H1 (cell line): ENCODE measurements around the gene SCD. TPM values are rescaled to one million over a fixed set of nuclear protein-coding genes. Genes with fewer than 3 reads are reported as not detected.

Experiments used
- CTCF ChIA-PET: fragments of 300-600 bp; sonication (Branson Sonifier 250); formaldehyde crosslinking; loops from one replicate; lab custom pipeline; 2021; ENCODE audit not compliant: partially characterized antibody; lab: Charles Lee
- POLR2A ChIA-PET: fragments of 300-600 bp; sonication (Branson Sonifier 250); formaldehyde crosslinking; loops from one replicate; lab custom pipeline; 2021; ENCODE audit warnings: inconsistent platforms; ENCODE audit not compliant: partially characterized antibody; lab: Charles Lee
- DNase-seq, 2 experiments: peaks; one replicate each; pipeline versions ENCODE4 v3.0.0 to v3.0.0-alpha.2; 2010 to 2022; ENCODE audit warnings: low spot score in 2 of 2, low read depth in 1 of 2, mixed read lengths in 1 of 2
- FAIRE-seq: peaks from 2 replicates; lab custom pipeline; 2011; peaks lifted over from hg19 to GRCh38; lab: Jason Lieb, UNC
- H2AFZ ChIP-seq: 2 replicates; pipeline ENCODE4 v1.8.1; 2012; ENCODE audit warnings: low read length, inconsistent platforms
- H2AK5ac ChIP-seq: 2 replicates; pipeline ENCODE4 v1.6.1; 2013; ENCODE audit warnings: low read depth, low read length
- H2BK120ac ChIP-seq: replicated peaks from 2 replicates; pipeline ENCODE3; 2013; ENCODE audit warnings: low read depth, low read length, inconsistent platforms
- H2BK12ac ChIP-seq: 2 replicates; pipeline ENCODE4 v1.6.1; 2013; ENCODE audit warnings: low read depth, low read length
- H2BK15ac ChIP-seq: 2 replicates; pipeline ENCODE4 v1.6.1; 2013; ENCODE audit warnings: low read length
- H2BK20ac ChIP-seq: 2 replicates; pipeline ENCODE4 v1.6.1; 2013; ENCODE audit warnings: low read length
- H2BK5ac ChIP-seq: 2 replicates; pipeline ENCODE4 v1.6.1; 2013; ENCODE audit warnings: low read depth, low read length
- H3K14ac ChIP-seq: 2 replicates; pipeline ENCODE4 v1.6.1; 2013; ENCODE audit warnings: inconsistent platforms; ENCODE audit not compliant: insufficient read length
- H3K18ac ChIP-seq: 2 replicates; pipeline ENCODE4 v1.6.1; 2013; ENCODE audit warnings: low read length; ENCODE audit errors: extremely low read depth
- H3K23ac ChIP-seq: 2 replicates; pipeline ENCODE4 v1.6.1; 2013; ENCODE audit warnings: inconsistent platforms; ENCODE audit not compliant: insufficient read length
- H3K23me2 ChIP-seq: 2 replicates; pipeline ENCODE4 v1.6.1; 2013; ENCODE audit warnings: low read depth, low read length
- H3K27ac ChIP-seq: 2 replicates; pipeline ENCODE4 v1.6.1; 2011; ENCODE audit warnings: low read depth, low read length, inconsistent platforms
- H3K27me3 ChIP-seq, 4 experiments: replicated peaks in 1 of 4; 1 replicate in 1 of 4; 2 replicates in 3 of 4; pipeline versions ENCODE4 v1.6.1 to v1.8.1; 2011 to 2013; ENCODE audit warnings: low read length in 3 of 4, mild to moderate bottlenecking in 3 of 4, inconsistent platforms in 2 of 4, mixed read lengths in 2 of 4, moderate library complexity in 1 of 4; ENCODE audit not compliant: control insufficient read depth in 3 of 4, insufficient read depth in 3 of 4; ENCODE audit errors: extremely low read depth in 1 of 4
- H3K36me3 ChIP-seq, 4 experiments: 2 replicates each; pipeline versions ENCODE4 v1.6.1 to v1.8.1; 2011 to 2013; ENCODE audit warnings: mild to moderate bottlenecking in 4 of 4, low read length in 3 of 4, moderate library complexity in 2 of 4, control low read depth in 1 of 4, inconsistent platforms in 1 of 4; ENCODE audit not compliant: insufficient read depth in 4 of 4, control insufficient read depth in 2 of 4
- H3K4ac ChIP-seq: replicated peaks from 2 replicates; pipeline ENCODE3; 2013; ENCODE audit warnings: low read length, low read depth, mixed read lengths, inconsistent platforms; ENCODE audit not compliant: insufficient read length
- H3K4me1 ChIP-seq, 4 experiments: replicated peaks in 1 of 4; 1 replicate in 1 of 4; 2 replicates in 3 of 4; pipeline versions ENCODE4 v1.6.1 to v1.8.1; 2011 to 2013; ENCODE audit warnings: low read length in 3 of 4, inconsistent platforms in 2 of 4, mixed read lengths in 1 of 4; ENCODE audit not compliant: insufficient read depth in 4 of 4, control insufficient read depth in 3 of 4
- H3K4me2 ChIP-seq, 2 experiments: 2 replicates each; pipeline versions ENCODE4 v1.6.1 to v1.8.1; 2011 to 2013; ENCODE audit warnings: low read depth in 2 of 2, low read length in 2 of 2, control low read depth in 1 of 2, inconsistent platforms in 1 of 2, mild to moderate bottlenecking in 1 of 2; ENCODE audit not compliant: insufficient read depth in 1 of 2
- H3K4me3 ChIP-seq, 4 experiments: fragments of 200-600, 300-600 bp in 1 of 4; sonication (generic), shearing (Covaris generic), sonication (Bioruptor Twin) in 1 of 4; 2 replicates each; pipeline versions ENCODE4 v1.5.1 to v1.8.1; 2011 to 2016; ENCODE audit warnings: low read length in 4 of 4, low read depth in 3 of 4, control low read depth in 2 of 4, inconsistent platforms in 2 of 4, mild to moderate bottlenecking in 2 of 4, mixed read lengths in 1 of 4, moderate library complexity in 1 of 4; ENCODE audit not compliant: insufficient read depth in 2 of 4; ENCODE audit errors: extremely low read depth in 1 of 4
- H3K56ac ChIP-seq: replicated peaks from 2 replicates; pipeline ENCODE3; 2013; ENCODE audit warnings: low read depth, mild to moderate bottlenecking, mixed read lengths, low read length, inconsistent platforms; ENCODE audit not compliant: insufficient read length
- H3K79me1 ChIP-seq: 2 replicates; pipeline ENCODE4 v1.6.1; 2013; ENCODE audit warnings: low read depth, low read length, control low read depth
- H3K79me2 ChIP-seq, 2 experiments: 2 replicates each; pipeline versions ENCODE4 v1.6.1 to v1.8.1; 2012 to 2013; ENCODE audit warnings: low read length in 2 of 2, mild to moderate bottlenecking in 2 of 2, inconsistent platforms in 1 of 2; ENCODE audit not compliant: insufficient read depth in 2 of 2, control insufficient read depth in 1 of 2
- H3K9ac ChIP-seq, 4 experiments: replicated peaks in 1 of 4; 1 replicate in 1 of 4; 2 replicates in 3 of 4; pipeline versions ENCODE4 v1.6.1 to v1.8.1; 2011 to 2013; ENCODE audit warnings: low read depth in 3 of 4, low read length in 3 of 4, control low read depth in 2 of 4, mild to moderate bottlenecking in 2 of 4, moderate library complexity in 2 of 4, inconsistent platforms in 1 of 4; ENCODE audit errors: extremely low read depth in 1 of 4
- H3K9me3 ChIP-seq, 2 experiments: 2 replicates each; pipeline versions ENCODE4 v1.6.1 to v1.8.1; 2012 to 2013; ENCODE audit warnings: mild to moderate bottlenecking in 2 of 2, moderate library complexity in 2 of 2, control low read depth in 1 of 2, inconsistent platforms in 1 of 2, low read depth in 1 of 2, low read length in 1 of 2, mixed read lengths in 1 of 2; ENCODE audit not compliant: insufficient read depth in 2 of 2
- H4K20me1 ChIP-seq, 2 experiments: replicated peaks in 1 of 2; 2 replicates each; pipeline versions ENCODE3 to v1.8.1; 2011 to 2013; ENCODE audit warnings: inconsistent platforms in 2 of 2, low read length in 2 of 2, mild to moderate bottlenecking in 1 of 2; ENCODE audit not compliant: insufficient read depth in 2 of 2, control insufficient read depth in 1 of 2
- H4K5ac ChIP-seq: 2 replicates; pipeline ENCODE4 v1.6.1; 2013; ENCODE audit warnings: low read length, low read depth, mixed read lengths, inconsistent platforms; ENCODE audit not compliant: insufficient read length
- H4K8ac ChIP-seq: 2 replicates; pipeline ENCODE4 v1.8.0; 2013; ENCODE audit warnings: mild to moderate bottlenecking, moderate library complexity, low read length, inconsistent platforms; ENCODE audit not compliant: insufficient read depth; ENCODE audit errors: extremely low read depth
- H4K91ac ChIP-seq: replicated peaks from 2 replicates; pipeline ENCODE3; 2013; ENCODE audit warnings: low read length, mixed read lengths, inconsistent platforms; ENCODE audit not compliant: insufficient read length
- EP300 ChIP-seq, 2 experiments: IDR thresholded peaks; 1 replicate in 1 of 2; 2 replicates in 1 of 2; pipeline ENCODE4 v1.6.1; 2011 to 2012; ENCODE audit warnings: low read depth in 2 of 2, low read length in 2 of 2, mild to moderate bottlenecking in 2 of 2, borderline replicate concordance in 1 of 2, inconsistent platforms in 1 of 2, moderate library complexity in 1 of 2
- POU5F1 ChIP-seq: IDR thresholded peaks from 2 replicates; pipeline ENCODE4 v1.6.1; 2011; ENCODE audit warnings: low read depth, mild to moderate bottlenecking, low read length, moderate library complexity
- TAF1 ChIP-seq: IDR thresholded peaks from 2 replicates; pipeline ENCODE4 v1.6.1; 2011; ENCODE audit warnings: mild to moderate bottlenecking, low read depth, low read length
- WGBS, 2 experiments: shearing (Covaris generic) in 1 of 2; methylation state at CpG; one replicate each; pipeline versions ENCODE4 v1.1.6 to v1.1.7; 2013 to 2015; ENCODE audit warnings: low lambda C conversion rate in 2 of 2, mixed read lengths in 2 of 2, inconsistent platforms in 1 of 2, low coverage in 1 of 2, missing lambda C conversion rate in 1 of 2; ENCODE audit not compliant: insufficient replicate concordance in 2 of 2, insufficient coverage in 1 of 2, insufficient read length in 1 of 2; ENCODE audit errors: extremely low coverage in 1 of 2, missing lambda C conversion rate in 1 of 2; 5-methylcytosine and 5-hydroxymethylcytosine counted together
- polyA plus RNA-seq, 7 experiments: library from polyadenylated mRNA; depleted of rRNA in 3 of 7; stranded (reverse) in 5 of 7; unstranded in 2 of 7; fragments of >200 nt in 5 of 7; fragments of 200-250 nt in 2 of 7; gene quantifications; 1 replicate in 5 of 7; 2 replicates in 1 of 7; 4 replicates in 1 of 7; pipeline versions ENCODE4 v1.2.1 to v1.2.3, GENCODE V29; 2011 to 2013; ENCODE audit warnings: missing spikeins in 2 of 7, mixed read lengths in 2 of 7
- total RNA-seq: library from RNA; stranded (reverse); fragmentation: NEBNext Ultra II Directional; extraction: Animal tissue kit (Norgen Biotek cat#: 25700); gene quantifications from 2 replicates; pipeline ENCODE4 v1.2.1, GENCODE V29; 2021

Gene SCD
- total and polyA plus RNA-seq, 2 of the 8 experiments (the other 6 are each of a cell fraction or from before 2014, with no cell fraction given): 397 to 621 TPM

GRCh38 chr10:100377830-100378229 is 30.8 kb downstream of the SCD start:
- no peak overlapping the region for H2BK5ac ChIP-seq
- no peak overlapping the region for H2AK5ac ChIP-seq
- no peak overlapping the region for H3K4me3 ChIP-seq
- no peak overlapping the region for H3K27ac ChIP-seq
- H3K9me3 ChIP-seq: no peaks in the 10 kb centered on the region
- H4K91ac ChIP-seq: no peak overlapping the region
- no peak overlapping the region for H3K14ac ChIP-seq
- H2BK20ac ChIP-seq: no peak overlapping the region
- H2BK12ac ChIP-seq: no peak overlapping the region
- no peaks in the 10 kb centered on the region for H3K79me1 ChIP-seq
- CTCF ChIA-PET: interaction anchor here (0.6 to 1.0 kb wide), 6 partner anchors 11 to 138 kb away, joined by 3 to 8 read pairs (median 4); no protein-coding TSS in a partner anchor
- no peak overlapping the region for H4K5ac ChIP-seq
- H2AFZ ChIP-seq: no peak overlapping the region
- POLR2A ChIA-PET: interaction anchor here (0.8 to 1.1 kb wide), 4 partner anchors 9 to 91 kb away, joined by 3 to 4 read pairs (median 3); partner anchors contain the start of genes BLOC1S2 and SCD
- H2BK120ac ChIP-seq: no peak overlapping the region
- no peak overlapping the region for H4K8ac ChIP-seq
- H3K4me2 ChIP-seq: no peak overlapping the region
- no peak overlapping the region for H2BK15ac ChIP-seq
- peaks cover 0 to 6% of the 10 kb centered on the region in 2 experiments for H4K20me1 ChIP-seq
- H3K56ac ChIP-seq: no peak overlapping the region
- H3K23me2 ChIP-seq: peaks cover 10% of the 10 kb centered on the region
- H3K27me3 ChIP-seq: no peaks in the 10 kb centered on the region
- peaks cover 0 to 2% (median 2%) of the 10 kb centered on the region in 4 experiments; a peak in 1 of 7 replicates for H3K4me1 ChIP-seq
- peaks cover 0 to 25% of the 10 kb centered on the region in 2 experiments; a peak in 2 of 4 replicates for H3K79me2 ChIP-seq
- FAIRE-seq: no peak
- H3K23ac ChIP-seq: no peak overlapping the region
- no peak overlapping the region for H3K18ac ChIP-seq
- H3K36me3 ChIP-seq: peaks cover 6 to 18% (median 11%) of the 10 kb centered on the region in 4 experiments; a peak in 6 of 8 replicates
- no peak overlapping the region for H3K9ac ChIP-seq
- DNase-seq: no peak
- WGBS, 2 experiments: 92% methylated on average over 5 of the region's 5 CpGs; no CpG with 5 or more reads in 1 of the 2 experiments
- no peak overlapping the region for H3K4ac ChIP-seq
- TF ChIP-seq TAF1 (no peak), POU5F1 (no peak), EP300 (IDR thresholded peaks at IDR 0.05; ENCODE audit: borderline replicate concordance in 1 of 2, low read depth in 2 of 2, low read length in 2 of 2) (no peak)
